ENCODE data around the gene HOXD4.

The HOXD4 gene

DNA sequence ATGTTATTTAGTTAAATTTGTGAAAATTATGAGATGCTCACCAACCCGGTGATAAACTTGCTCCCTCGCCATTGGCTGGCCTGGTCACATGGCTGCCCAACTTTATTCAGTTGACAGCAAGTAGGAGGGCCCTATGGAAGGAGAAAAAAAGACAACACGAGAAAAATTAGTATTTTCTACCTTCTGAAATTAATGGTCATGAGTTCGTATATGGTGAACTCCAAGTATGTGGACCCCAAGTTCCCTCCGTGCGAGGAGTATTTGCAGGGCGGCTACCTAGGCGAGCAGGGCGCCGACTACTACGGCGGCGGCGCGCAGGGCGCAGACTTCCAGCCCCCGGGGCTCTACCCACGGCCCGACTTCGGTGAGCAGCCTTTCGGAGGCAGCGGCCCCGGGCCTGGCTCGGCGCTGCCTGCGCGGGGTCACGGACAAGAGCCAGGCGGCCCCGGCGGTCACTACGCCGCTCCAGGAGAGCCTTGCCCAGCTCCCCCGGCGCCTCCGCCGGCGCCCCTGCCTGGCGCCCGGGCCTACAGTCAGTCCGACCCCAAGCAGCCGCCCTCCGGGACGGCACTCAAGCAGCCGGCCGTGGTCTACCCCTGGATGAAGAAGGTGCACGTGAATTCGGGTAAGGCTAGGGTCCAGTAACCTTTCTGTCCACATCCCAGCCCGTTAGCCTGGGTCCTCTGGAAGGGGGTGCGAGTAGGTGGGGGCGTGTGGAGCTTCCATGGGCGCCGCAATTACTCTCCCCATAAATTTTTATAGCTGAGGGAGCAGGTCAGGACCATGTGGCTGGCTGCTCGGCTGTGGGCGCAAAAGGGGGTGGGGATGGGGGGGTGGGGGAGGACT, at the start of gene HOXD4:
Gene HOXD4, plus strand, starts transcription at position 109 of the 846 bp plus-strand sequence. Its CDS starts 84 bp downstream, at position 193.
- TF ChIP-seq, protein P1, sequence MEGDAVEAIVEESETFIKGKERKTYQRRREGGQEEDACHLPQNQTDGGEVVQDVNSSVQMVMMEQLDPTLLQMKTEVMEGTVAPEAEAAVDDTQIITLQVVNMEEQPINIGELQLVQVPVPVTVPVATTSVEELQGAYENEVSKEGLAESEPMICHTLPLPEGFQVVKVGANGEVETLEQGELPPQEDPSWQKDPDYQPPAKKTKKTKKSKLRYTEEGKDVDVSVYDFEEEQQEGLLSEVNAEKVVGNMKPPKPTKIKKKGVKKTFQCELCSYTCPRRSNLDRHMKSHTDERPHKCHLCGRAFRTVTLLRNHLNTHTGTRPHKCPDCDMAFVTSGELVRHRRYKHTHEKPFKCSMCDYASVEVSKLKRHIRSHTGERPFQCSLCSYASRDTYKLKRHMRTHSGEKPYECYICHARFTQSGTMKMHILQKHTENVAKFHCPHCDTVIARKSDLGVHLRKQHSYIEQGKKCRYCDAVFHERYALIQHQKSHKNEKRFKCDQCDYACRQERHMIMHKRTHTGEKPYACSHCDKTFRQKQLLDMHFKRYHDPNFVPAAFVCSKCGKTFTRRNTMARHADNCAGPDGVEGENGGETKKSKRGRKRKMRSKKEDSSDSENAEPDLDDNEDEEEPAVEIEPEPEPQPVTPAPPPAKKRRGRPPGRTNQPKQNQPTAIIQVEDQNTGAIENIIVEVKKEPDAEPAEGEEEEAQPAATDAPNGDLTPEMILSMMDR (IDR thresholded peaks at IDR 0.05; ENCODE audit: insufficient read depth, low read depth, low read length, missing control alignments) = no peak
- no peak within 1 kb of the TSS for H3K4me3 ChIP-seq (ENCODE audit: low read depth, low read length)
- DNase-seq (ENCODE audit: low read depth) = no peak

DNA sequence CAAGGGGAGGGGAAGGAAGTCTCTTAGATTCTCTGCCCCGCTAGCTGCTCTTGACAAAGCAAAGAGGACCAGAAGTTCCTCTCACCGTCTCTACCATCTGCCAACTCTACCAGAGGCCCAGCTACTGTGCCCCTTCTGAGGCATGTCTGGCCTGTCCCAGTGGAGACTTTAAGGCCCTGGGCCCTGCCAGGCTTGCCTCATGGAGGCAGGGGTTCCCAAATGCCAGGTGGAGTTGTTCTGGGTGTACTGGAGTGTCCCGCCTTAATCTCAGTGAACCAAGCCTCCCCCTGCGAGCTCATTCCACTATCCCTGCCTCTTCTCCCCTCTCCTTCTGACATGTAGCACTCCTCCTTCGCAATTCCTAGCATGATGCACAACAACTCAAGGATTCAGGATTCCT, 49.5 kb upstream of the HOXD4 start:
- TF ChIP-seq, protein P1 (IDR thresholded peaks at IDR 0.05; ENCODE audit: insufficient read depth, low read depth, low read length, missing control alignments) = no peak
- H3K4me3 ChIP-seq (ENCODE audit: low read depth, low read length) = no peak overlapping the region
- no peak for DNase-seq (ENCODE audit: low read depth)

DNA sequence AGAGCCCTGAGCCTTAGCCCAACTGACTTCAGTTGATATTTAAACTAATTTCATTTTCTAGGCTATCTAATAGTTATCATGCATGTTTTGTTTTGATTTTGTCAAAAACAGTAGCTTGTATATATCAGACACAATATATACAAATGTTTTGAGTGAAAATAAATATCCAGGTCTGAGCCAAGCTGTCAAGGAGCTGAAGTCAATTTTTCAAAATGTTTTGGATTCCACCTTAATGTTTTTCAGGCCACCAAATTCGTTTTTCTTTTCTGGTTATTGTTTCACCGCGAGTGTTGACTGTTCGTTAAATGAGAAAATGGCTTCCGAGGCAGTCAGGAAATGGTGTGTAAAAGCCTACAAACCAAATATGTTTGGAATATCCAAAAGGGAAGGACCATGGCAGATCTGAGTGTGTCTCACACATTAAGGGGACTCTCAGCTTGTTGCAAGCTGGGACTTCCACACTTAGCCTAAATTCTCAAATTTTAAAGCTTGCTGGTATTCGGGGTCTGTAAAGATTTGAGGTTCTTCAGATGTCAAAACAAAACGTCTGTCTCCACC, 49.0 kb upstream of the HOXD4 start:
- no peak for DNase-seq (ENCODE audit: low read depth)
- TF ChIP-seq, protein P1 (IDR thresholded peaks at IDR 0.05; ENCODE audit: insufficient read depth, low read depth, low read length, missing control alignments) = no peak
- H3K4me3 ChIP-seq (ENCODE audit: low read depth, low read length) = no peak overlapping the region

DNA sequence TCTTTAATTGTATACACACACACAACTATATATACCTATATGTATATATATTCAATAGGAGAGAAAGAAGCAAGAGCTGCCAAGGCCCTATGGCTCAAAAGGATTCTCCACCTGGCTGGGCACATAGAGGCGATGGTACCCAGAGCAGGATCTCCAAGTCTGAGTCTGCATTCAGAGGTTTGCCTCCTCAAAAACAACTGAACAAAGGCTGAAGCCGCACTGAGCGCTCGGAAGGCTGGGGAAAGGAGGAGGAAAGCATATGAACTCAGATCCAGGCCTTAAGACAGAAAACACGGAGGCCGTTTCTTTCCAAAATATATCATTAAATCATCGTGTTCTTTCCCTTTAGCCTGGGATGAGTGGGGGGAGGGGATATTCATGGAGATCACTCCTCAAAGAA, 48.2 kb upstream of the HOXD4 start:
- H3K4me3 ChIP-seq (ENCODE audit: low read depth, low read length) = no peak overlapping the region
- no peak for DNase-seq (ENCODE audit: low read depth)
- TF ChIP-seq, protein P1 (IDR thresholded peaks at IDR 0.05; ENCODE audit: insufficient read depth, low read depth, low read length, missing control alignments) = no peak

DNA sequence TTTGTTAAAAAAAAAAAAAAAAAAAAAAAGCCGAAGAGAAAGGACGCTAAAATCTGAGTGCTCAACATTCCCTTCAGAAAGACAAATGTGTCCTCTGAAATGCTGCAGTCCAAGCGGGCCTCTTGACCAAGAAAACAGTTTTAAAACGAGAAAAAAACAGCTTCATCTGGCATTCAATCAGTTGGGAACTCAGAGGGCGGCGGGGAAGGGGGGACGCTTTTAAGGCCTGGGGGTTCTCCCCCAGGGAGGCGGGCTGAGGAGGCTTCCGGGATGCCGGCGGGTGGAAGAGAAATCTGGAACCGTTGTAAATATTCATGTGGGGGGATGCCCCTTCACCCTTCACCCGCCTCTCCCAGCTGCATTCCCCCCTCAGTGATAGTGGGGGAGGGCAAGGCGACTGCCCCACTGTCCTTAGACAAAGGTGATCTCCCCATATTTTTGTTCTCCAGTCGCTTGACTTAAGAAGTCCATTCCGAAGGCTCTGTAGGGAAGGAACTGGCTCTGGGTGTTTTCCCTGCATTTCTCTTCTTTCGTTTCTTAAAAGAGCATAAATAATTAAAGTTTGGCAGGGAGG, 47.5 kb upstream of the HOXD4 start:
- no peak for DNase-seq (ENCODE audit: low read depth)
- H3K4me3 ChIP-seq (ENCODE audit: low read depth, low read length) = no peak overlapping the region
- TF ChIP-seq, protein P1 (IDR thresholded peaks at IDR 0.05; ENCODE audit: insufficient read depth, low read depth, low read length, missing control alignments) = no peak

DNA sequence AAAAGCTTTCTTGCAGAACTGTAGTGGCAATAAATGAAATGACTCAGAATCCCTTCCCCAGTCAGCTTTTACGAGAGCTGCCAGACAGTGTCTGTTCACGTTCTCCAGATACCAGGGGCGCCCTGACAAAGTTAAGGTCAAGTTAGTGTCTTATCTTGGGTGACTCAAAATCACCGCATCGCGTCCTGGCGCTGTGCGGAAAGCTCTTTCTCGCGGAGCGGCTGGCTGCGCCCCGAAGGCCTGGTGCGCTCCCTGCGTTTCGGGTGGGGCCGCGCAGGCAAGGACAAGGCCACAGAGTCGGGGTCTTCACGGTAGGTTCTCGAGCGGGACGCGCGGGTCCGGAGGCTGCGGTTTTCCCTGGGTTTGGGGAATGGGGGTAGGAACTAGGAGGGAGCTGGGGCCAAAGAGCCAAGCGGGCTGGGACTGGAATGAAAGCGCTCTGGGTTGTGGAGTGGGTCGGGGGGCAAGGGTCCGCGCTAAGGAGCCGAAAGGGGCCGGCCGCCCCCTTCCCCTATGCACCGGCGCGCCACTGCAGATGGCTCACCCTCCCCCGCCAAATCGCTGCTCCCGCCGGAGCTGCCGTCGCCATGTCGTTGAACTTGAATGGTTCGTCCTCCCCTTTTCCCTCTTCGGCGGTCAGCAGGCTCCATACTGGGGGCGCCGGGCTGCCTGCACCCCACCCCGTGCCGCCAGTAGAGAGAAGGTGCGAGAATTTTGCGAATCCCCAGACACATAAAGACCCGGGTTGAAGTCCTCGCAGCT, 46.9 kb upstream of the HOXD4 start:
- DNase-seq (ENCODE audit: low read depth) = no peak

More for the DNA sequence above, 46.9 kb upstream of the HOXD4 start:
- no peak overlapping the region for H3K4me3 ChIP-seq (ENCODE audit: low read depth, low read length)
- TF ChIP-seq, protein P1 (IDR thresholded peaks at IDR 0.05; ENCODE audit: insufficient read depth, low read depth, low read length, missing control alignments) = no peak

Measured in GM12865 (cell line).